ENCODE measurements around the gene PRM1. TPM values are rescaled to one million over a fixed set of nuclear protein-coding genes. Genes with fewer than 3 reads are reported as not detected.

PRM1 gene
- total and polyA plus RNA-seq, 2 of the 13 experiments (the other 11 are each of a cell fraction or from before 2014, with no cell fraction given), result not detected

- no peak for TF ChIP-seq KMT2A (CRISPR knock-in tag; IDR thresholded peaks at IDR 0.05)
- TF ChIP-seq, protein P1, sequence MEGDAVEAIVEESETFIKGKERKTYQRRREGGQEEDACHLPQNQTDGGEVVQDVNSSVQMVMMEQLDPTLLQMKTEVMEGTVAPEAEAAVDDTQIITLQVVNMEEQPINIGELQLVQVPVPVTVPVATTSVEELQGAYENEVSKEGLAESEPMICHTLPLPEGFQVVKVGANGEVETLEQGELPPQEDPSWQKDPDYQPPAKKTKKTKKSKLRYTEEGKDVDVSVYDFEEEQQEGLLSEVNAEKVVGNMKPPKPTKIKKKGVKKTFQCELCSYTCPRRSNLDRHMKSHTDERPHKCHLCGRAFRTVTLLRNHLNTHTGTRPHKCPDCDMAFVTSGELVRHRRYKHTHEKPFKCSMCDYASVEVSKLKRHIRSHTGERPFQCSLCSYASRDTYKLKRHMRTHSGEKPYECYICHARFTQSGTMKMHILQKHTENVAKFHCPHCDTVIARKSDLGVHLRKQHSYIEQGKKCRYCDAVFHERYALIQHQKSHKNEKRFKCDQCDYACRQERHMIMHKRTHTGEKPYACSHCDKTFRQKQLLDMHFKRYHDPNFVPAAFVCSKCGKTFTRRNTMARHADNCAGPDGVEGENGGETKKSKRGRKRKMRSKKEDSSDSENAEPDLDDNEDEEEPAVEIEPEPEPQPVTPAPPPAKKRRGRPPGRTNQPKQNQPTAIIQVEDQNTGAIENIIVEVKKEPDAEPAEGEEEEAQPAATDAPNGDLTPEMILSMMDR (CRISPR knock-in tag; IDR thresholded peaks at IDR 0.05), result peak; percentile 99
- peak; percentile 86 for TF ChIP-seq ZNF878 (CRISPR knock-in tag; IDR thresholded peaks at IDR 0.05)
- no peak for TF ChIP-seq ZNF33B (CRISPR knock-in tag; IDR thresholded peaks at IDR 0.05)
- peak; percentile 41; the same call in 1 of the 2 replicates for TF ChIP-seq ZNF12 (CRISPR knock-in tag; IDR thresholded peaks at IDR 0.05)
- no peak for TF ChIP-seq ZNF737 (CRISPR knock-in tag; IDR thresholded peaks at IDR 0.05; ENCODE audit: borderline replicate concordance)
- TF ChIP-seq, protein P2, sequence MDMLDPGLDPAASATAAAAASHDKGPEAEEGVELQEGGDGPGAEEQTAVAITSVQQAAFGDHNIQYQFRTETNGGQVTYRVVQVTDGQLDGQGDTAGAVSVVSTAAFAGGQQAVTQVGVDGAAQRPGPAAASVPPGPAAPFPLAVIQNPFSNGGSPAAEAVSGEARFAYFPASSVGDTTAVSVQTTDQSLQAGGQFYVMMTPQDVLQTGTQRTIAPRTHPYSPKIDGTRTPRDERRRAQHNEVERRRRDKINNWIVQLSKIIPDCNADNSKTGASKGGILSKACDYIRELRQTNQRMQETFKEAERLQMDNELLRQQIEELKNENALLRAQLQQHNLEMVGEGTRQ (IDR thresholded peaks at IDR 0.05; ENCODE audit: low read depth, low read length), result peak; percentile 26; the same call in 1 of the 2 replicates
- TF ChIP-seq, protein P2 (CRISPR knock-in tag; IDR thresholded peaks at IDR 0.05; ENCODE audit: borderline replicate concordance), result no peak; the same call in 1 of the 2 replicates
- TF ChIP-seq ZFP91 (CRISPR knock-in tag; IDR thresholded peaks at IDR 0.05; ENCODE audit: borderline replicate concordance), result peak; percentile 89
- peak; percentile 89 for TF ChIP-seq NFE2L1 (CRISPR knock-in tag; IDR thresholded peaks at IDR 0.05; ENCODE audit: borderline replicate concordance)
- peak; percentile 74; the same call in 1 of the 2 replicates for TF ChIP-seq ZNF644 (CRISPR knock-in tag; IDR thresholded peaks at IDR 0.05; ENCODE audit: low read depth)
- TF ChIP-seq SIN3A (IDR thresholded peaks at IDR 0.05; ENCODE audit: borderline replicate concordance, low read depth, low read length), result peak; percentile 68; the same call in 1 of the 2 replicates
- TF ChIP-seq, protein P3, sequence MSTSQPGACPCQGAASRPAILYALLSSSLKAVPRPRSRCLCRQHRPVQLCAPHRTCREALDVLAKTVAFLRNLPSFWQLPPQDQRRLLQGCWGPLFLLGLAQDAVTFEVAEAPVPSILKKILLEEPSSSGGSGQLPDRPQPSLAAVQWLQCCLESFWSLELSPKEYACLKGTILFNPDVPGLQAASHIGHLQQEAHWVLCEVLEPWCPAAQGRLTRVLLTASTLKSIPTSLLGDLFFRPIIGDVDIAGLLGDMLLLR (CRISPR knock-in tag; IDR thresholded peaks at IDR 0.05), result peak; percentile 64; the same call in 1 of the 2 replicates
- peak; percentile 25 for TF ChIP-seq AGO2 (optimal IDR thresholded peaks at IDR 0.05; ENCODE audit: low read depth, low read length)
- TF ChIP-seq ZNF724P (CRISPR knock-in tag; IDR thresholded peaks at IDR 0.05; ENCODE audit: borderline replicate concordance), result peak; percentile 85; the same call in 1 of the 2 replicates
- peak; percentile 94 for TF ChIP-seq PAWR (CRISPR knock-in tag; IDR thresholded peaks at IDR 0.05; ENCODE audit: borderline replicate concordance)
- TF ChIP-seq MEF2D (CRISPR knock-in tag; IDR thresholded peaks at IDR 0.05), result peak; percentile 82; the same call in 1 of the 2 replicates
- TF ChIP-seq ZNF20 (CRISPR knock-in tag; IDR thresholded peaks at IDR 0.05), result no peak
- peak; percentile 68; the same call in 1 of the 2 replicates for TF ChIP-seq ZNF660 (CRISPR knock-in tag; IDR thresholded peaks at IDR 0.05; ENCODE audit: borderline replicate concordance, low read depth)
- TF ChIP-seq ZNF629 (CRISPR knock-in tag; conservative IDR thresholded peaks at IDR 0.05), result peak; percentile 93
- no peak for TF ChIP-seq ZNF709 (CRISPR knock-in tag; IDR thresholded peaks at IDR 0.05)
- TF ChIP-seq KLF6 (CRISPR knock-in tag; IDR thresholded peaks at IDR 0.05), result no peak
- no peak for TF ChIP-seq SRSF9 (IDR thresholded peaks at IDR 0.05; ENCODE audit: borderline replicate concordance, insufficient read depth, low read depth, low read length, poor library complexity, severe bottlenecking)
- peak; percentile 81 for TF ChIP-seq MYC (CRISPR knock-in tag; IDR thresholded peaks at IDR 0.05; ENCODE audit: borderline replicate concordance)
Measured at GRCh38 chr16:11257131-11257938, 23.8 kb downstream of the PRM1 start (continued).
